Body of pancreas (tissue), 4 donors: ENCODE measurements around the gene FTCD.

Source experiments
- CTCF ChIP-seq, 7 experiments: fragments of 450-650 bp in 4 of 7; fragments of 200-600 bp in 3 of 7; sonication (generic) in 3 of 7; IDR thresholded peaks; one replicate each; pipeline ENCODE4 v1.5.1; 2016 to 2019; ENCODE audit warnings: antibody characterized with exemption in 7 of 7
- POLR2A ChIP-seq, 3 donors: fragments of 450-650 bp; IDR thresholded peaks; one replicate each; pipeline ENCODE4 v1.6.1; 2016; ENCODE audit warnings: antibody characterized with exemption in 3 of 3, mild to moderate bottlenecking in 2 of 3

- no peak for TF ChIP-seq CTCF (IDR thresholded peaks at IDR 0.05)
- TF ChIP-seq POLR2A (IDR thresholded peaks at IDR 0.05): no peak
Observed at GRCh38 chr21:46093668-46094400, 61.5 kb downstream of the FTCD start.
